ENCODE data around the gene ASTN1.

DNA sequence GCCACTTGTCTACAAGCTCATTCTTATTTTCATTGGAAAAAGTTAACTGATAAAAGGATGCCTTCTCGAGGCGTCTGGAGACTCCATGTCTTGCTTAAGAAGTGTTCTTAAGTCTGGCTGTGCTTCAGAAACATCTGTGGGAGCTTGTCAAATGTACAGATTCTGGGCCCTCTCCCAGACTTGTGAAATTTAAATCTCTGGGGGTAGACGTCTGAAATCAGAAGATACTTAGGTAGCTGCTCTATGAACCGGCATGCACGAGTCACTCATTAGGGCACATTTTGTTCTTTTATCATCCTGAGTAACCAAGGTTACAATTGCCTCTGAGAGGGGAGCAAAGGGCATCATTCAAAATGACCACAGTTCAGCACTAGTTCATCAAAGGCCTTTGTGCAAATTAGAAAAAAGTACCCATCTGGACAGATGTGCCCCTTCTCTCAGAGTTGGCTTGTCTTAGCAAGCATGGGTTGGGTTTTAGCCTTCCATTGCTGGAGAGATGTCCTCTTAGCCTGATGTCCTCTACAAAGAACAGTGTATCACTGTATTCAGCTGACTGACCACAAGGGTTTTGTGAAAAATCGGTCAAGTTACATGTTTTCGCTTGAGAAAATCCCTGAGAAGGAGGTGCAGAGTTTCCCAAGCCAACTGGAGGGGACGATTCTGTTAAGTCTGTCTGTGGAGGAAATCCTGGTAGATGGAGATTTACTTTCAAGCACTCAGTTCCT, 156.9 kb downstream of the ASTN1 start:
- TF ChIP-seq, protein P1, sequence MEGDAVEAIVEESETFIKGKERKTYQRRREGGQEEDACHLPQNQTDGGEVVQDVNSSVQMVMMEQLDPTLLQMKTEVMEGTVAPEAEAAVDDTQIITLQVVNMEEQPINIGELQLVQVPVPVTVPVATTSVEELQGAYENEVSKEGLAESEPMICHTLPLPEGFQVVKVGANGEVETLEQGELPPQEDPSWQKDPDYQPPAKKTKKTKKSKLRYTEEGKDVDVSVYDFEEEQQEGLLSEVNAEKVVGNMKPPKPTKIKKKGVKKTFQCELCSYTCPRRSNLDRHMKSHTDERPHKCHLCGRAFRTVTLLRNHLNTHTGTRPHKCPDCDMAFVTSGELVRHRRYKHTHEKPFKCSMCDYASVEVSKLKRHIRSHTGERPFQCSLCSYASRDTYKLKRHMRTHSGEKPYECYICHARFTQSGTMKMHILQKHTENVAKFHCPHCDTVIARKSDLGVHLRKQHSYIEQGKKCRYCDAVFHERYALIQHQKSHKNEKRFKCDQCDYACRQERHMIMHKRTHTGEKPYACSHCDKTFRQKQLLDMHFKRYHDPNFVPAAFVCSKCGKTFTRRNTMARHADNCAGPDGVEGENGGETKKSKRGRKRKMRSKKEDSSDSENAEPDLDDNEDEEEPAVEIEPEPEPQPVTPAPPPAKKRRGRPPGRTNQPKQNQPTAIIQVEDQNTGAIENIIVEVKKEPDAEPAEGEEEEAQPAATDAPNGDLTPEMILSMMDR (IDR thresholded peaks at IDR 0.05), result no peak
- TF ChIP-seq POLR2A (IDR thresholded peaks at IDR 0.05), result no peak
- TF ChIP-seq POLR2AphosphoS5 (IDR thresholded peaks at IDR 0.05), result no peak
